Transverse colon (tissue), 4 donors: Measurements from ENCODE around the gene PLCB1. TPM values are rescaled to one million over a fixed set of nuclear protein-coding genes. Genes with fewer than 3 reads are reported as not detected.

Source experiments
- DNase-seq: peaks from one replicate; pipeline ENCODE4 v3.0.0-alpha.2; 2019
- H3K27ac ChIP-seq, 4 donors: fragments of 200-600 bp; sonication (generic); 2 replicates each; pipeline ENCODE4 v1.5.1; 2016 to 2018; ENCODE audit warnings: inconsistent platforms in 4 of 4
- H3K27me3 ChIP-seq: fragments of 200-600 bp; sonication (generic); 2 replicates; pipeline ENCODE4 v1.5.1; 2017; ENCODE audit warnings: inconsistent platforms
- H3K36me3 ChIP-seq, 4 donors: fragments of 200-600 bp; sonication (generic); 2 replicates each; pipeline ENCODE4 v1.5.1; 2017 to 2019; ENCODE audit warnings: inconsistent platforms in 4 of 4
- H3K4me1 ChIP-seq, 4 donors: fragments of 200-600 bp; sonication (generic); 2 replicates each; pipeline ENCODE4 v1.5.1; 2017 to 2020; ENCODE audit warnings: inconsistent platforms in 4 of 4
- H3K4me3 ChIP-seq, 4 donors: fragments of 200-600 bp; sonication (generic); 1 replicate in 1 of 4; 2 replicates in 3 of 4; pipeline versions ENCODE4 v1.5.1 to v1.6.1; 2017 to 2019; ENCODE audit warnings: inconsistent platforms in 4 of 4
- H3K9me3 ChIP-seq, 2 donors: fragments of 200-600 bp; sonication (generic); 2 replicates each; pipeline ENCODE4 v1.5.1; 2017 to 2019; ENCODE audit warnings: inconsistent platforms in 2 of 2
- CTCF ChIP-seq, 5 experiments: fragments of 200-600 bp in 3 of 5; fragments of 450-650 bp in 2 of 5; sonication (generic) in 3 of 5; IDR thresholded peaks; 1 replicate in 2 of 5; 2 replicates in 3 of 5; pipeline ENCODE4 v1.5.1; 2016 to 2017; ENCODE audit warnings: antibody characterized with exemption in 5 of 5, inconsistent platforms in 3 of 5, mild to moderate bottlenecking in 2 of 5, moderate library complexity in 1 of 5
- EP300 ChIP-seq: sonication (generic); formaldehyde crosslinking; IDR thresholded peaks from one replicate; pipeline ENCODE4 v1.6.1; 2017; ENCODE audit warnings: antibody characterized with exemption, low read depth
- POLR2A ChIP-seq: fragments of 450-650 bp; IDR thresholded peaks from one replicate; pipeline ENCODE4 v1.6.1; 2016; ENCODE audit warnings: antibody characterized with exemption, mild to moderate bottlenecking, moderate library complexity
- POLR2AphosphoS5 ChIP-seq, 3 donors: sonication (generic); formaldehyde crosslinking; IDR thresholded peaks; one replicate each; pipeline ENCODE4 v1.6.1; 2016; ENCODE audit warnings: antibody characterized with exemption in 3 of 3
- WGBS, 2 donors: methylation state at CpG; one replicate each; pipeline ENCODE4 v1.1.5; 2018; ENCODE audit warnings: low coverage in 1 of 2; 5-methylcytosine and 5-hydroxymethylcytosine counted together
- in situ Hi-C, 4 donors: fragments of 200-750 bp; cut with MboI; loops; one replicate each; pipeline versions ENCODE4 v1.15.0 to v1.15.1; 2017; ENCODE audit warnings: low sequenced_read_pairs in 3 of 4, low pct_ligation_motif_present in 1 of 4, low pct_unique_long_range_greater_than_20kb in 1 of 4
- intact Hi-C: fragments of 100-400 bp; cut with DNase I; formaldehyde crosslinking; loops from one replicate; pipeline ENCODE4 v1.15.1; 2023; ENCODE audit warnings: low total_unique reads
- total RNA-seq, 4 donors: library from RNA; depleted of rRNA; stranded (reverse); fragments of >200 nt; gene quantifications; one replicate each; pipeline ENCODE4 v1.1.0, GENCODE V29; 2016

Gene PLCB1
- total RNA-seq, 4 donors from 2014 or later = 13.1 to 18.6 (median 15.8) TPM

- intact Hi-C loops = no loop called here
- Histone ChIP-seq H3K9me3 (no peaks in the 10 kb centered on the region), H3K27me3 (no peaks in the 10 kb centered on the region), H3K36me3 (no peaks in the 10 kb centered on the region), H3K4me3 (no peak overlapping the region), H3K27ac (no peak overlapping the region), H3K4me1 (no peaks in the 10 kb centered on the region)
- TF ChIP-seq POLR2A (no peak), EP300 (no peak), POLR2AphosphoS5 (IDR thresholded peaks at IDR 0.05) (no peak), CTCF (IDR thresholded peaks at IDR 0.05) (no peak)
- 53 to 54% methylated on average over 2 of the region's 2 CpGs for WGBS, 2 donors
- no peak for DNase-seq
- in situ Hi-C loops = no loop called here
Measured at GRCh38 chr20:8903655-8904605, 771.9 kb downstream of the PLCB1 start.

- in situ Hi-C loops (no loop called here), intact Hi-C loops (no loop called here)
- no peak for TF ChIP-seq POLR2A
- TF ChIP-seq CTCF (IDR thresholded peaks at IDR 0.05) = no peak
- TF ChIP-seq EP300 = no peak
- TF ChIP-seq POLR2AphosphoS5 (IDR thresholded peaks at IDR 0.05) = no peak
- no peaks in the 10 kb centered on the region for H3K4me1 ChIP-seq
- no peaks in the 10 kb centered on the region for H3K9me3 ChIP-seq
- no peaks in the 10 kb centered on the region for H3K36me3 ChIP-seq
- H3K27me3 ChIP-seq = no peaks in the 10 kb centered on the region
- DNase-seq = no peak
- H3K27ac ChIP-seq = no peak overlapping the region
- no peak overlapping the region for H3K4me3 ChIP-seq
Measured at GRCh38 chr20:8909596-8909995, 777.5 kb downstream of the PLCB1 start.

DNA sequence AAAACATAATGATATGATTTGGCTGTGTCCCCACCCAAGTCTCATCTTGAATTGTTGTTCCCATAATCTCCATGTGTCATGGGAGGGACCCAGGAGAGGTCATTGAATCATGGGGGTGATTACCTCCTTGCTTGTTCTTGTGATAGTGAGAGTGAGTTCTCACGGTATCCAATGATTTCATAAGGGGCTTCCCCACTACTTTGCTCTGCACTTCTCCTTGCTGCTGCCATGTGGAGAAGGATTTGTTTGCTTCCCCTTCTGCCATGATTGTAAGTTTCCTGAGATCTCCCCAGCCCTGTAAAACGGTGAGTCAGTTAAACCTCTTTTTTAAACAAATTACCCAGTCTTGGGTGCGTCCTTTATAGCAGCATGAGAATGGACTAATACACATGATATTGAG, 780.0 kb downstream of the PLCB1 start:
- TF ChIP-seq POLR2AphosphoS5 (IDR thresholded peaks at IDR 0.05) = no peak
- no peak for TF ChIP-seq EP300
- no peak for TF ChIP-seq CTCF (IDR thresholded peaks at IDR 0.05)
- TF ChIP-seq POLR2A = no peak
- WGBS, 2 donors = 68 to 75% methylated on average over 2 to 3 of the region's 3 CpGs
- in situ Hi-C loops = no loop called here
- H3K36me3 ChIP-seq = no peaks in the 10 kb centered on the region
- no peak for DNase-seq
- no peaks in the 10 kb centered on the region for H3K27me3 ChIP-seq
- no peak overlapping the region for H3K27ac ChIP-seq
- no peaks in the 10 kb centered on the region for H3K9me3 ChIP-seq
- no peaks in the 10 kb centered on the region for H3K4me1 ChIP-seq
- H3K4me3 ChIP-seq = no peak overlapping the region
- intact Hi-C loops = no loop called here

- H3K36me3 ChIP-seq = no peaks in the 10 kb centered on the region
- intact Hi-C loops = no loop called here
- DNase-seq = no peak
Measured at GRCh38 chr20:8912731-8913130, 780.7 kb downstream of the PLCB1 start.

More at GRCh38 chr20:8912731-8913130, 780.7 kb downstream of the PLCB1 start:
- H3K27me3 ChIP-seq = no peaks in the 10 kb centered on the region
- no peaks in the 10 kb centered on the region for H3K9me3 ChIP-seq
- no peak overlapping the region for H3K4me3 ChIP-seq
- 59 to 61% methylated on average over 3 of the region's 3 CpGs for WGBS, 2 donors
- in situ Hi-C loops = no loop called here
- H3K27ac ChIP-seq = no peak overlapping the region
- no peaks in the 10 kb centered on the region for H3K4me1 ChIP-seq
- no peak for TF ChIP-seq EP300
- no peak for TF ChIP-seq POLR2A
- no peak for TF ChIP-seq CTCF (IDR thresholded peaks at IDR 0.05)
- TF ChIP-seq POLR2AphosphoS5 (IDR thresholded peaks at IDR 0.05) = no peak
